HG03108 (cell line): ENCODE data around the gene GSTM3.
"Not testable (repeated sequence)": the region's sequence is repeated elsewhere in the genome, so short reads cannot be mapped to it uniquely, and the experiment has no call there.

Experiments used
- ATAC-seq: cut with Tn5 transposase; IDR thresholded peaks from one replicate; pipeline ENCODE4 v1.9.1; 2021; ENCODE audit warnings: moderate library complexity; ENCODE audit not compliant: unreplicated experiment

The GSTM3 gene

GRCh38 chr1:109776206-109776835, 35.5 kb upstream of the GSTM3 start:
- no peak for ATAC-seq

DNA sequence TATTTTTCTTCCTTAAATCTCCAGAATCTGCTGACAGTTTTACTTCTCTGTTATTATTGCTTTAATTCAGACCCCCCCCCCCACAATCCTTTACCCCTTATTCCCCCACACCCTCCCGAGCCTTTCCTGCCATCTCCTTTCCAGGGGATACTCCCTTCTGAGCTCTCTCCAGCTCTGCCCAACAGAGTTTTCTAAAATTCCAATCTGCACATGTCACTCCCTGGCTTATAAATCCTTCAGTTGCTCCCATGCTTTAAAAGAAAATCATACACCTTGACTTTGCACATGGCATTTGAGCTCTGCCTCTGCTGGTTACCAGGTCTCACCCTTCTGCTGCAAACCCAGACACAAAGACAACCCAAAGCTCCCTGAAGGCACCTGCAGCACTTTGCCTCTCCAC, 34.6 kb upstream of the GSTM3 start:
- ATAC-seq: no peak

DNA sequence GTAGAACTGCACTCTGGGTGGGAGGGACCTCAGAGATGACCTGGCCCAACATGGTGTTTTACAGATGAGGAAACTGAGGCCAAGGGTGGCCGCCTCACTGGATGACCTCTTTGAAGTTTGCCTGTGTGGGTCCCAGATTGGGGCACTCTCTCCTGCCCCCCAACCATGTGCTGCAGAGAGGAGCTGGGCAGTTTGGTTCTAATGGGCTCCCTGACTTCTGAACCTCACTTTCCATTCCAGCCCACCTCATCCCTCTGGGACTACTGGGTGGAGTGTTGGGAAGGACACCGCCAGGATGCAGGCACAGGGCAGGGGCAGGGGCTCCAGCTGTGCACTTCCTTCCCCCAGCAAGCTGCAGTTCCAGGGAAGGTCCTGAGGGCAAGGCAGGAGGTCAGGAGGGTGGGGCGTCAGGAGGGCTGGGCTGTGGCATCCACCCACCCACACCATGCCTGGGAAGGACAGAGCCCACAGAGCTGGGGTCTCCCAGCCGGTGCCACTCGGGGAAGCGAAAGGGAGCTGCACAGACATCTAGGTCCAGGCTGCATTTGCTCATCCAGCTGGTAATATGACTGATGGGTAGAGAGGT, 33.2 kb upstream of the GSTM3 start:
- no peak for ATAC-seq

DNA sequence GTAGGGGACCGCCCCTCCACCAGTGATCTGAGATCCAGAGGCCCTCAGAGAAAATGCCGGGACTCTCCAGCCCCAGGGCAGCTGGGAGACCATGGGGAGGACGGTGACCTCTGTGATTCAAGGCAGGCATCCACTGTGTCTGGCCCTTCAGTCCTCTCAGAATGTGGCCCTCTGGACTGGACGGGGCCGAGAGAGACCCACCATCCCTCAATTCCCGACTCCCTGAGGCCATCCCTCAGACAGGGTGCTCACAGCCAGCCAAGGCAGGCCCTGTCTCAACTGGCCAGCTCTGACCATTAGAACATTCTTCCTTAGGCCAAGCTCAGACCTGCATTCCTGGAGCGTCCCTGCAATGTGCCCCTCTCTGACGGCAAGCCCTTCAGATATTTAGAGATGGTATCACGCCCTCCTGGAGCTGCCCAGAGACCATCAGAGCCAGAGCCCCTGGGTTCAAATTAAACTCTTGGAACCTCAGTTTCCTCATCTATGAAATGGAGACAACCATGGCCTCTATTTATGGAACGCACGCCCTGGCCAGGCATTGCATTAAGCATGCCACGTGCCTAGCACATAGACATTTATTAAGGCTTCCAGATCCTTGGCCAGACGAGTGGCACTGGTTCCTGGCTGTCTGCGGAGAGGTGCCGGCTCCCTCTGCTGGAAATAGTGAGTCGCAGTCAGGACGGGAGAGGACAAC, 32.5 kb upstream of the GSTM3 start:
- peak; percentile 62 for ATAC-seq

GRCh38 chr1:109772658-109773202, 31.9 kb upstream of the GSTM3 start:
- no peak for ATAC-seq

DNA sequence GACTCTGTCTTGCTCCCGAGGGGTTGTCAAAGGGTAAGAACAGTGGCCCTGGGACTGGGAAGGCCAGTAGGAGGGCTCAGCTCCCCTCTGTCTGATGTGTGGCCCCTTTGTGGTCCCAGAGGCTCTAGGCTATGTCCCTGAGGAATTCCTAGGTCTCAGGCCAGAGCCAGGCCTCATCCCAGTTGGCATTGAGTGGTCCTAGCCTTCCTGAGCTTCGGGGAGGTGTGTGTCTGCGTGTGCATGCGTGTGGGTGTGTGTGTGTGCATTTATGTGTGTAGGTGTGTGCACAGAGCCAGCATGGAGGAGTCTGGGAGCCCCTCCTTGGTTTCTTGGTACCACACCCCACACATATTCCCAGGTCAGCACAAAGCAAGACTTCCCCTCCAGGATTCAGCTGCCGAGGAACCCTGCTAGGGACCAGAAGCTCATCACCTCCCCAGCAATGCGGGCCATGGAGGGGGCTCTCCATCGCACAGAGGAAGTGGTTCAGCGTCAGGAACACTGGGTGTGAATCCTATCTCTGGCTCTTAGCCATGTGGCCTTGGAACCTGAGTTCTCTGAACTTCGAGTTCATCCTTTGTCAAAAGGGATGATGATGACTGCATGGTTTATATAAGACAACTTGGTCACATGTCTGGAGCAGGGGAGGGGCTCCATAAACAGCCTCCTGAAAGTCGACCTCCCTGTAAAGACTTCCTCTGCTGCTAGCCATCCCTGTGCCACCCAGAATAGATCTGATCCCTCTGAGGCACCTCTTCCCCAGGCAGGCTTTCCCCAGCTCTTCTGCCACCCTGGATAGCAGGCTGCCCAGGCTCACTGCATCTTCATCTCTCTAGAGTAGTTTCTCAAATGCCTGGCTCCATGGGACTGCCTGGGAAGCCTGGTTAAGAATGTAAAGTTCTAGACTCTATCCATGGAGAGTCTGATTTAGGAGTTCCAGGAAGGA, 31.1 kb upstream of the GSTM3 start:
- no peak for ATAC-seq

DNA sequence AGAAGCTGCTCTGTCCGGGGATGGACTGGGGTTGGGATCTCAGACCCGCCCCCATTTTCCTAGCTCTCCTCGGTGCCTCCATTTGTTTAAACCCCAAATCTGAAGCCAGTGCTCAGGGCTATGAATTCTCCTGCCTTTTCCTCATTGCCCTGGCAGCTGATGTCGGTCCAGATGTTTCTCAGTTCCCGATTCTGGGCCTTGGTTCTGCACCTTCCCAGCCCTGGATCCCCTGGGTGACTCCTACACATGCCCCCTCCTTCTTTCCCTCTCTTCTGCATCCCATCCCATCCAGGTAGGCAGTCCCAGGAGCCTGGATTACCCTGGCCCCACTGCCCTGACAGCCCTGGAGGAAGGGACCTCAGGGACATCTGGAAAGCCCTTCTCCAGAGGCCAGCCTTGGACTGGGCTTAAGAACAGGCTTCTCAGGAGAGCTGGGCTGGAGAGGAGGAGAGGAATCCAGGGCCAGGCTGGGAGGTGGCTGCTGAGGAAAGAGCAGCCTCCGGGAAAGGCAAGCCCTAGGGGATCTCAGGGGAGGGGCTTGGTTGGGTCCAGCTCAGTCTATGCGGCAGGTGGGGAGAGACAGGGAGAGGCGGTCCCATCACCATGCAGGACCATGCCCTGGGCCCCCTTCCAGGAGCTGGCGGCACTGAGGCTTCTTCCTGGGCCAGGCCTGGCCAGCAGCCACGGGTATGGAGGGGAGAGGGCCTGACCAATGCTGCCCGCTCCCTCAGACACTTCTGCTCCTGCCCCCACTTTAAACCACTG, 29.7 kb upstream of the GSTM3 start:
- ATAC-seq: no peak

GRCh38 chr1:109769330-109770078, 28.7 kb upstream of the GSTM3 start:
- ATAC-seq: no peak

DNA sequence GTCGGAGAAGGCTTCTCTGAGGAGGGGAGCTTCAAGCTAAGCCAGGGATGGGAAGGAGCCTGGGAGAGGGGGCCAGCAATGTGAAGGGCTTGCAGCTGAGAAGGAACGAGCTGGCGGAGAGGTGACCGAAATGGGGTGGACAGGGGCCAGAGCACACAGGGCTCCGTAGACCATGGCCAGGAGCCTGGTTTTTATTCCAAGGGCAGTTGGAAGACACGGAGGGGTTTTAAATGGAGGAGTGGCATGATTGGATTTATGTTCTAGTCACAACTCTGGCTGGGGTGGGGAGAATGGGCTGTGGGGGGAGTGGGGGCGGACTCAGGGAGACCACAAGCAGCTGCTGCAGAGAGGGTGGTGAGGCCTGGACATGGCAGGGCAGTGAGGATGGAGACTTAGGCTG, 28.0 kb upstream of the GSTM3 start:
- ATAC-seq: no peak

- no peak for ATAC-seq
Observed at GRCh38 chr1:109768335-109768650, 27.5 kb upstream of the GSTM3 start.

GRCh38 chr1:109767637-109768334, 26.9 kb upstream of the GSTM3 start:
- ATAC-seq: no peak

- not testable (repeated sequence) for ATAC-seq
Observed at GRCh38 chr1:109766991-109767636, 26.3 kb upstream of the GSTM3 start.

- no peak for ATAC-seq
Observed at GRCh38 chr1:109765896-109766615, 25.2 kb upstream of the GSTM3 start.

- no peak for ATAC-seq
Observed at GRCh38 chr1:109765483-109765815, 24.6 kb upstream of the GSTM3 start.

DNA sequence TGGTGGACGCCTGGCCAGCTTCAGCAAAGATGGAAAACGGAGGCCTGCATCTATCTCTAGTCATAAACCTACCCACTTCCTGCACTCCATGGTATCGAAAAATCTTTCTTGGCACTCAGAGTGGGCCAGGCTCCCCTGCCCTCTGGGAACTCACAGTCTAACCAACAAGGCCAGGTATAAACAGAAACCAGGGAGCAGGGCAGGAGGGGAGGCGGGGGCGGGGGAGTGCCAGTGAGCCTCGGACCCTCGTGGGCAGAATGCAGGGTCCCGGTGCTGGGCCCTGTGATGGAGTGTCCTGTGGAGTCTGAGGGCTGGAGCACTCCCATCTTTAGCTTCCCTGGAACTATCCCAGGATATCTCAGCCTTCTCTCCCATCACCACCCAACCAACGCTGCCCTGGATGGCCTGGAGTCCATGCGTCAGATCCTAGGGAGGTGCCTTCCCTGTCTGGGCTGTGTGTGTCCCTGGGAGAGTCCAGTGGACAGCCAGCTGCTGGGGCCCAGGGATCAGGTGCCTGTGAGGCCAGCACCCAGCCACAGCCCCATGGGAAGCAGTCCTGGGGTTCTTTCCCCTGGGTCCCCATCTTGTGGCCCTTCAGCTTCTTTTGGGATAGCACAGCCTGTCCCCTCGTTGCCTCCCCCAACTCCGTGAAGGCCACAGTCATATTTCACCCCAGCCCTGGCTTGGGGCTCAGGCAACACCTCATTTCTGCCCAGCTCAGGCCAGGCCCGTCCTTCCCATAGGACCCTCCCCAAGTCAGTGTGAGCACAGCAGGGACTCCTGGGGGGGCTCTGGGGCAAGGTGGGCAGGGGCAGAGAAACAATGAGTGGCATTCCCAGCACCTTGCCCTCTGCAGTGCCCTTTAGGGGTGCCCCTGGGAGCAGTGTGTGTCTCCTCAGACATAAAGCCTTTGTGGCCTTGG, 24.0 kb upstream of the GSTM3 start:
- ATAC-seq: no peak

GRCh38 chr1:109763646-109764415, 23.0 kb upstream of the GSTM3 start, which contains the start of gene EPS8L3:
TSS of gene EPS8L3 (minus strand) at chr1:109763923. CDS start at chr1:109761749, 2,174 bp downstream.
- ATAC-seq: no peak
